Activated CD4-positive, alpha-beta T cell treated with anti-CD3 and anti-CD28 coated beads, Interleukin-2, amount 10 ng/mL, durations not matched to agents 7 days and 5 days (primary cell): ENCODE results near the gene R3HCC1L. TPM values are rescaled to one million over a fixed set of nuclear protein-coding genes. Genes with fewer than 3 reads are reported as not detected.

Experiments
- CTCF ChIA-PET: fragments of 350-600 bp; sonication (Branson Sonifier 250); formaldehyde crosslinking; loops from one replicate; lab custom pipeline; 2021; ENCODE audit warnings: antibody characterized with exemption; lab: Charles Lee
- POLR2A ChIA-PET: fragments of 350-600 bp; sonication (Branson Sonifier 250); formaldehyde crosslinking; loops from one replicate; lab custom pipeline; 2021; ENCODE audit warnings: antibody characterized with exemption; lab: Charles Lee
- DNase-seq: peaks from one replicate; pipeline ENCODE4 v3.0.0-alpha.2; 2020
- H3K27ac Mint-ChIP-seq: one replicate; pipeline ENCODE4 v1.8.0; 2021; ENCODE audit warnings: mild to moderate bottlenecking, moderate library complexity, mixed read lengths
- H3K27me3 Mint-ChIP-seq: one replicate; pipeline ENCODE4 v1.8.0; 2021; ENCODE audit warnings: mixed read lengths
- H3K36me3 Mint-ChIP-seq: one replicate; pipeline ENCODE4 v1.8.0; 2021; ENCODE audit warnings: low read depth, mixed read lengths
- H3K4me1 Mint-ChIP-seq: one replicate; pipeline ENCODE4 v1.8.0; 2021; ENCODE audit warnings: mixed read lengths
- H3K4me3 Mint-ChIP-seq: one replicate; pipeline ENCODE4 v1.8.0; 2021; ENCODE audit warnings: mild to moderate bottlenecking, moderate library complexity, mixed read lengths
- H3K9me3 Mint-ChIP-seq: one replicate; pipeline ENCODE4 v1.8.0; 2021; ENCODE audit warnings: mixed read lengths
- total RNA-seq, 2 experiments: library from RNA; stranded (reverse); gene quantifications; one replicate each; pipeline ENCODE4 v1.2.3, GENCODE V29; 2021

The R3HCC1L gene
- 10 to 100 TPM; 18.0 to 18.7 TPM for total RNA-seq

DNA sequence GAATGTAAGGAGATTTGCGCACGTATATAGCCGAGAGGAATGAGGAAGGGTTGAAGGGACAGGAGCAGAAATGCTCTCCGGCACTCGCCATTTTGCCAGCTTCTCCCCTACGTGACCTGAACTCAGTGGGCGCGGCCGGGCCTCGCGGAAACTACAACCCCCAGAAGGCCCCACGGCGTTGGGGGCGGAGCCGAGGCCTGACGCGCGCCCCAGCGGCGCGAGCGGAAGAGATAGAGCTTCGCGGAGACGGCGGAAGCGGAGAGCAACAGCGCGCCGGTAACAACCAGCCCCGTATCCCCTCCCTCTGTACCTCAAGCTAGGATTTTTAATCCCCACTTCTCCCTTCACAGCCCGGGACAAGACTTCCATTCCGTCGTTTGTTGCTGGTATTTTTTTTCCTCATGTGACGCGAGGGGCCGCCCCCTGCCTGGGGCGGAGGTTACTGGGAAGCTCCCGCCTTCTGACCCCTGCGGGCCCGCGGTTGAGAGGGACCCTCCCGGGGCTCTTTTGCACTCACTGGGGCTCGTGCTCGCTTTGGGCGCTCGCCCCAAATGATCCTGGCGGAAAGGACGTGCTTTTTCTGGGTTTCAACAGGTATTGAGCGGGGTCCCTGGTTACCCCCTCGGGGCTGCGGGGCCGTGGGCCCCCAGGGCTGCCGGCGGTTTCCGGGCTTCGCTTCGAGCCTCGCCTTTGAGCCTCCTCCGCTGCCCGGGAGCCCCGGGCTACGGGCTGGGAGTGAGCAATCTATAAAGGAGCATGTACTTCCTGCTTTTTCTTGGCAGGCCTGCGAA, at the start of gene R3HCC1L:
R3HCC1L (plus strand) TSS at position 227 of the 791 bp plus-strand sequence. CDS start 73,458 bp downstream, outside the sequence.
- H3K27ac Mint-ChIP-seq: peak within 1 kb of the TSS; percentile 96
- peak within 1 kb of the TSS; percentile 89 for H3K4me3 Mint-ChIP-seq
- H3K4me1 Mint-ChIP-seq: peaks cover 47% of the 10 kb centered on the region
- DNase-seq: peak; percentile 94
- H3K27me3 Mint-ChIP-seq: no peaks in the 10 kb centered on the region
- ChIA-PET POLR2A (interaction anchor here (0.7 kb wide), 2 partner anchors 32 to 137 kb away, joined by 3 to 4 read pairs; no protein-coding TSS in a partner anchor), CTCF (interaction anchor here (0.8 to 1.7 kb wide), 6 partner anchors 7 to 36 kb away, joined by 3 to 4 read pairs (median 4); no protein-coding TSS in a partner anchor)
- peaks cover 29% of the 10 kb centered on the region for H3K36me3 Mint-ChIP-seq
- peaks cover 2% of the 10 kb centered on the region for H3K9me3 Mint-ChIP-seq

DNA sequence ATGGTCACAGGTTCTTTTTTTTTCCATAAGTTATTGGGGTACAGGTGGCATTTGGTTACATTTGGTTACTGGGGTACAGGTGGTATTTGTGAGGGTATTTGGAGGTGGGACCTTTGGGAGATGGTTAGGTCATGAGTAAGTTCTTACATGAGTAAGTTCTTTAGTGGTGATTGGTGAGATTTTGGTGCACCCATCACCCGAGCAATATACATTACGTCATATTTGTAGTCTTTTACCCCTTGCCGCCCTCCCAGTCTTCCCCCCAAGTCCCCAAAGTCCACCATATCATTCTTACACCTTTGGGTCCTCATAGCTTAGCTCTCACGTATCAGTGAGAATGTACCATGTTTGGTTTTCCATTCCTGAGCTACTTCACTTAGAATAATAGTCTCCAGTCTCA, 49.2 kb upstream of the R3HCC1L start:
- no peaks in the 10 kb centered on the region for H3K9me3 Mint-ChIP-seq
- CTCF ChIA-PET: no interaction called here

DNA sequence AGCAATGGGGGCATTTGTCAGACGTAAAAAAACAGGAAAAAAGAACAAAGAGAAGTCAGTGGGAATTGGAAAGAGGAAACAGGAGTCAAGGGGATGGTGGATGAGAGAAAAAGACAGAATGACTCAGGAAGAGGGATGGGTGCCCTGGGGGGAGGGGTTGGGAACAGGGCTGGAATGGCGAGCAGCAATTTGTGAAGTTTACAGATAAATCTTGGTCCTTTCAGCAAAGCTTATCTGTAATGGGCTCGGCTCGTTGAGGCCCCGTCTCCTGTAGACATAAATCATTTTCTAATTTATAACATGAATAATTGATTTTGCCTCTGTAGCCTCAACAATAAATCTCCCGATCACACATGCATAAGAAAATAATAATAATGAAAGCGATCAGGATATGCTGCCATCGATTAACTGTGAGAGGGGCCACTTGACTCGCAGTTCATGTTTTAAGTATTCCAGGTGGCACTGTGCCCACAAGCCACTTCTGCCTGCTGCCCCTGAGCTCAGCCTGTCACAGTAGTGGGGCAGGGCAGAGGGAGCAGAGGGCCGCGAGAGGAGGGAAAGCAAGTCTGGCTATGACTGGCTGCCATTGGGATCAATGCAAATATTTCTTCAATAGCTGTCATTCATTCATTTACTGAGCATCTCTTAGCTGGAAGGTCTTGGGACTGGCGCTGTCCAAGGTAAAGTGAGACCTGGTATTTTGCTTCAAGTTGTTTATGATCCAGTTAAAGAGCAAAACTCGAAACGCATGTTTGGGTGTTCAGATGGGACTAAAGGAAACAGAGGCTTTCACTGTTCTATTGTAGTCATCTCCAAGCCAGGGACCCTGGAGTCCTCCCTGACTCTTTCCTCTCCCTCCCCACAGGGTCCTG, 47.4 kb upstream of the R3HCC1L start:
- Mint-ChIP-seq H3K4me3 (no peak overlapping the region), H3K27ac (no peak overlapping the region), H3K27me3 (peaks cover 9% of the 10 kb centered on the region), H3K36me3 (no peaks in the 10 kb centered on the region), H3K9me3 (no peaks in the 10 kb centered on the region), H3K4me1 (no peaks in the 10 kb centered on the region)
- ChIA-PET POLR2A (no interaction called here), CTCF (no interaction called here)
- no peak for DNase-seq

More for the DNA sequence above, 49.2 kb upstream of the R3HCC1L start:
- Mint-ChIP-seq H3K4me1 (no peaks in the 10 kb centered on the region), H3K36me3 (no peaks in the 10 kb centered on the region), H3K27me3 (peaks cover 12% of the 10 kb centered on the region), H3K27ac (no peak overlapping the region), H3K4me3 (no peak overlapping the region)
- POLR2A ChIA-PET: no interaction called here
- no peak for DNase-seq

DNA sequence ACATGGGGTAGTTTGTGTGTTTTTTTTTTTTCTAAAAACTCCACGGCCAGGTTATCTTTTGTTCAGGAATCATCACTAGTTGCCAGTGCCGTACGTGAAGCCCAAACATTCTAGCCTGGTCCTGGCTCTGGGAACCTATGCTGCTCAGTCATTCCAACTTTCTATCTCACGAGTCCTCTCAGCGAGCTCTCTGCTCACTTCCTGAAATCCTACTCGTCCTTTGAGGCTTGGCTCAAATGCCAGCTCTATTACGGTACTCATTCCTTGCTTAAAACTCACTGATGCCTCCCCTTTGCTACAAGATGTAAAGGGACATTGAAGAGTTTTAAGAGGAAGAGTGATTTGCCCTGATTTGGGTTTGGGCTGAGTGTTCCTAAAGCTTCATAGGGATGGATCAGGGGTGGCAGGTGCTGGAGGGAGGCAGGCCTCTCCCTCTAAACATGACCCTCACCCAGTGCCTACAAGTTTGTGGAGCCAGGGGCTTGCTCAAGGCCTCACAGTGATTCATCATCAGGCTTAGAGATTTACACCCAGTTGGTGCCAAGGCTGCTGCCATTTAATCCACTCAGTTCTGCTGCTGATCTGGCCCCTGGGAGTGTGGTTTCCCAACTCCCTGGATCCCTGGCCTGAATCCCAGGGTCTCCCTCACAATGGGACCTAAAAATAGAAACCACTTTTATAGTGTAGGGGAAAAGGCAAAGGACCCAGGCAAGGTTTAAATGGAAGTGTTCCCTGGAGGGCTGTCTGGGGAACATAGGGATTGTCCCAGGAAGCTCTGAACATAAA, 46.1 kb upstream of the R3HCC1L start:
- no peak for DNase-seq
- Mint-ChIP-seq H3K36me3 (no peaks in the 10 kb centered on the region), H3K27ac (no peak overlapping the region), H3K9me3 (no peaks in the 10 kb centered on the region), H3K27me3 (peaks cover 4% of the 10 kb centered on the region), H3K4me3 (no peak overlapping the region), H3K4me1 (no peaks in the 10 kb centered on the region)
- ChIA-PET CTCF (no interaction called here), POLR2A (no interaction called here)

DNA sequence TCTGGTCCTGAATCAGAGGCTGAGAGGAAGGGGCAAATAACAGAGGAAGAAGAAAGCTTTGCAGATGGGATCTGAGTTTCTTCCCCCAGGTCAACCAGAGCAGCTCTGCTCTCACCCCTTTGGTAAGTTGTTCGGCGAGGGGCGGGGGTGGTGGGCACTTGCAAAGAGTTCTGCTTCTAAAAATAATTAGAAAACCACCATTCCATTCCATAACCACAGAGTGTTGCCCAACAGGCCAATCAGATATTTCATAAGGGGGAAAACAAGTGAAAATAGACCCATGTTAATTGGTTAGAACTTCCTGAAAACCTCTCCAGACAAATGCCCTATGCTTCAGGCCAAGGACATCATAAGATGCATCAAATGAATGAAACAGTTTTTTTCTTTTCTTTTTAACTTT, 43.6 kb upstream of the R3HCC1L start:
- Mint-ChIP-seq H3K4me1 (no peaks in the 10 kb centered on the region), H3K4me3 (no peak overlapping the region), H3K27me3 (peaks cover 2% of the 10 kb centered on the region), H3K9me3 (no peaks in the 10 kb centered on the region), H3K36me3 (no peaks in the 10 kb centered on the region), H3K27ac (no peak overlapping the region)
- POLR2A ChIA-PET: no interaction called here
- CTCF ChIA-PET: no interaction called here
- DNase-seq: no peak

DNA sequence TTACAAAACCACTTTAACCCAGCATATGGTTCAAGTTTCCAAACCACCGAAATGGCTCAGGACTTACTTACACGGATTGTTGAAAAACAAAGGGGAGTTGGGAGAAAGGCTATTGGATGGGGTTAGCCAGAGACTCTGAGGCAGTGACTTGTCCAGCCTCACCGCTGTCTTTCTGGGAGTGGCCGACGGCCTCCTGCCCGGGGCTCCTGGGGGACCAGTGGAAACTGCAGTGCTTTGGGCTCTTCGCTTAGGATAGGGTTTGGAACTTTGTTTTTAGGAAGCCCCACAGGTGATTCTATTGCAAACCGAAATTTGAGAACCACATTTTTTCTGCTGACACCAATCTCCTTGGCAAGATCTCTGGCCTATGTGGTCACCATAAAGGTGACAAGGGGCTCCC, 38.1 kb upstream of the R3HCC1L start:
- no peaks in the 10 kb centered on the region for H3K27me3 Mint-ChIP-seq
- no peak overlapping the region for H3K27ac Mint-ChIP-seq
- ChIA-PET POLR2A (no interaction called here), CTCF (no interaction called here)
- no peaks in the 10 kb centered on the region for H3K9me3 Mint-ChIP-seq
- H3K36me3 Mint-ChIP-seq: no peaks in the 10 kb centered on the region
- no peaks in the 10 kb centered on the region for H3K4me1 Mint-ChIP-seq
- no peak for DNase-seq
- no peak overlapping the region for H3K4me3 Mint-ChIP-seq

DNA sequence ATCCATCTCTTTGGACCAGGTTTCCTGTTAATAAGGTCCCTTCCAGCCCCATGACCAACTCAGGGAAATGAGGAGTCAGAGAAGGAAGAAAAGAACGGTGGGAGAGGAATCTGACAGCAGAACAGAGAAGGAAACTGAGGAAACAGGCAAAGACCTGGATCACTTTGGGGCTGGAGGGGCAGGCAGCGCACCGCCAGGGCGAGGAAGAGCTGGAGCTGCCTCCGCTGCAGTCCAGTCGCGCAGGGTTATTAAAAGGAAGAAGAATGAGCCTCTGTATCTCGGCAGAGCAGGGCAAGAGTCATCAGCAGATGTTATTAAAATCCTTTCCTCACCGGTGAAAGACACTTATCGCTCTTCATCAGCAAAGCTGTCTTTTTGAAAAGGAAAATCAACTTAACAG, 37.7 kb upstream of the R3HCC1L start:
- H3K36me3 Mint-ChIP-seq: no peaks in the 10 kb centered on the region
- no peak overlapping the region for H3K27ac Mint-ChIP-seq
- POLR2A ChIA-PET: no interaction called here
- H3K9me3 Mint-ChIP-seq: no peaks in the 10 kb centered on the region
- H3K27me3 Mint-ChIP-seq: no peaks in the 10 kb centered on the region
- no peak for DNase-seq
- no peaks in the 10 kb centered on the region for H3K4me1 Mint-ChIP-seq
- no peak overlapping the region for H3K4me3 Mint-ChIP-seq
- CTCF ChIA-PET: no interaction called here

DNA sequence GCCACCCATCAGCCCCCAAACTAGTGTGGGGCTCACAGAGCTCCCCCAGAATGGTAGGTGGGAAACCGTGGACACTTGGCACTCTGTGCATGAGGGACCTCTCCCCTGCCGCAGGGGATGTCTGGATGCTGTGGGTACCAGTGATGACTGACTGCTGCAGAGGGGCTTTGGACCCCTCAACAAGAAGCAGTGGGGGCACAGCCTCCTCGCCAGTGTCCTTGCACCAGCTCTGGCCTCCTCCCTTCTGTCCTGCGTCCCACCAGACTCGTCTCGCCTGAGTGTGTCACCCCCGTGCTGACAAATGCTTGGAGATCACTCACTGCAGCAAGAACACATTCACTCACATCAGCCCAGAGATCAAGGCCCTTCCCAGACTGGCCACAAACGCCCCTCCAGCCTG, 37.3 kb upstream of the R3HCC1L start:
- CTCF ChIA-PET: no interaction called here
- no peak overlapping the region for H3K27ac Mint-ChIP-seq
- POLR2A ChIA-PET: no interaction called here

DNA sequence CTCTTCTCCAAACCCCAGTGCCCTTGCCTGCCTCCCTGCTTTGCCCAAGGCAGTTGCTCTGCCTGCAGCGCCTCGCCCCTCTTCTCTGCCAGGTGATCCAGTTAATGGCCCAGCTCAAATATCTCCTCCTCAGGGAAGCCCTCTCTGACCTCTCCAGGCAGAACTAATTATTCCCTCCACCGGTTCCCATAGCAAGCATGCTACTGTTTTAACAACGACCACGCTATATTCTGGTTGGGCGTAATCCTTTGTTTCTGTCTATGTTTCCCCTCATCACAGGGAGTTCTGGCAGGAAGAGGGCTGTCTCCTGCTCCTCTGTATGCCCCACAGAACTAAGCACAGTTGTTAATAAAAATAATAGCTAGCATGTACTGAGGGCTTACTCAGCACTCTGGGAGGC, 36.8 kb upstream of the R3HCC1L start:
- CTCF ChIA-PET: interaction anchor here (0.7 kb wide), 1 partner anchor 50 kb away, joined by 3 read pairs; no protein-coding TSS in a partner anchor
- H3K27ac Mint-ChIP-seq: no peak overlapping the region
- H3K9me3 Mint-ChIP-seq: no peaks in the 10 kb centered on the region
- H3K4me3 Mint-ChIP-seq: no peak overlapping the region
- H3K4me1 Mint-ChIP-seq: no peaks in the 10 kb centered on the region
- H3K27me3 Mint-ChIP-seq: no peaks in the 10 kb centered on the region
- no peaks in the 10 kb centered on the region for H3K36me3 Mint-ChIP-seq
- no peak for DNase-seq
- POLR2A ChIA-PET: no interaction called here

More for the DNA sequence above, 37.3 kb upstream of the R3HCC1L start:
- no peaks in the 10 kb centered on the region for H3K27me3 Mint-ChIP-seq
- H3K36me3 Mint-ChIP-seq: no peaks in the 10 kb centered on the region
- H3K4me3 Mint-ChIP-seq: no peak overlapping the region
- H3K9me3 Mint-ChIP-seq: no peaks in the 10 kb centered on the region
- DNase-seq: no peak
- no peaks in the 10 kb centered on the region for H3K4me1 Mint-ChIP-seq

DNA sequence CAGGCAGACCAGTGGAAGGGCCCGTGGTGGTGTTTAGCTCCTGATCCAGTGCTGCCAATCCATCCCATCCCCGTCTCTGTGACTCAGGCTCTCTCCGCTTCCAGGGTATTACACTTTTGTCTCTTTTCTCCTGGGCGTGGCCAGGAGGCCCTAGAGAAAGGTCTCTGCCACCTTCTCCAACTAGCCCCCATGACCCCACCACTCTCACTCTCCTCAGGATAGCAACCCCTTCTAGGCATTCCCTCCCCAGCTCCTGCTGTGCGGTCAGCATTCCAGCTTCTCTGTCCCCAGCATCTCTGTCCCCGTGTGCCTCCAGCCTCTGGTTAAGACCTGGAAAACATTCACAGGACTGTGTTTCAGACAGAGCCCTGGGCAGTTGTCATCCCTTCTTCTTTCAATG, 36.2 kb upstream of the R3HCC1L start:
- POLR2A ChIA-PET: no interaction called here
- Mint-ChIP-seq H3K27ac (no peak overlapping the region), H3K36me3 (no peaks in the 10 kb centered on the region), H3K4me3 (no peak overlapping the region), H3K4me1 (no peaks in the 10 kb centered on the region), H3K27me3 (no peaks in the 10 kb centered on the region), H3K9me3 (no peaks in the 10 kb centered on the region)
- no peak for DNase-seq
- CTCF ChIA-PET: interaction anchor here (0.7 kb wide), 1 partner anchor 51 kb away, joined by 3 read pairs; no protein-coding TSS in a partner anchor

DNA sequence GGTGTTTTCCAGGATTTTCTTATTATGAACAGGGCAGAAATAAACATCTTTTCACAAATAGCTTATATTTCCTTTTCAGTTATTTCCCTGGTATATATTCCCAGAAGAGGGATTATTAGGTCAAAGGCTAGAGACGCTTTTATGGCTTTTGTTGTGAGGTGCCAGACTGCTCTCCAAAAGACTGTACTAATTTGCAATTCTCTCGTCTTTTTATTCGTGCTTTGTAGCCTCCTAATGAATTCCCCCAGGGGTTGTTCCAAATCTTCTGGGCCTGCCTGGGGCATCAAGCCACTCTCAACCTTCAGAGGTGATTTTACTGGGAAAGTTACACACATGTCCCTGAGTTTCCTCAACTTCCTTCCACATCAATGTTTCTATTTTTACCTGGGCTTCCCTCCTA, 34.0 kb upstream of the R3HCC1L start:
- Mint-ChIP-seq H3K9me3 (no peaks in the 10 kb centered on the region), H3K4me3 (no peak overlapping the region), H3K27ac (no peak overlapping the region), H3K27me3 (peaks cover 4% of the 10 kb centered on the region), H3K36me3 (no peaks in the 10 kb centered on the region), H3K4me1 (no peaks in the 10 kb centered on the region)
- ChIA-PET CTCF (no interaction called here), POLR2A (no interaction called here)
- DNase-seq: no peak

DNA sequence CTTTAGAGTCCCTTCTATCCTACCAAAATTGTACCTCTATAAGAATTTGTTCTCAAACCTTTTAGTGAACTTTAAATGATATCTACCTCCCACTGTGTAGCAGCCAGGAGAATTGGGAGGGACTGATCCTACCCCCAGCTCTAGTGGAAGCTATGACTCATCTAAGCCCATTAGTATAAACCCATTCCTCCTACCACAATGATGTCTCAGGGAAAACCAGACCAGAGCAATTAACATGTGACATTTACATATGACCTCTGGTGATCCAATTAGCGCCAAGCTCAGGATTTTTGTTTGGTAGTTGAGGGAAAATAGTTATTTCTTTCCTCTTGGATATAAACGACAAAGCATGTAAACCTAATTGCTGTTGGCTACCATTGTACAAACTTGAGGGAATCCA, 33.1 kb upstream of the R3HCC1L start:
- Mint-ChIP-seq H3K4me3 (no peak overlapping the region), H3K36me3 (no peaks in the 10 kb centered on the region), H3K27ac (no peak overlapping the region), H3K4me1 (no peaks in the 10 kb centered on the region), H3K9me3 (no peaks in the 10 kb centered on the region), H3K27me3 (peaks cover 4% of the 10 kb centered on the region)
- ChIA-PET CTCF (no interaction called here), POLR2A (no interaction called here)
- DNase-seq: no peak
